Measurements from ENCODE around the gene ARHGAP9. TPM values are rescaled to one million over a fixed set of nuclear protein-coding genes. Genes with fewer than 3 reads are reported as not detected.
A peak's percentile ranks its signal among the peaks of the same experiment; 100 is the strongest.

The ARHGAP9 gene
- total and polyA plus RNA-seq, 2 of the 8 experiments (the other 6 are each of a cell fraction or from before 2014, with no cell fraction given): 3.2 to 6.0 TPM

GRCh38 chr12:57462251-57462911 lies 17.3 kb downstream of the ARHGAP9 start (continued):
- no peak for TF ChIP-seq SIX5 (IDR thresholded peaks at IDR 0.05; ENCODE audit: low read depth, low read length)
- TF ChIP-seq MAFK (IDR thresholded peaks at IDR 0.05; ENCODE audit: low read depth, low read length): no peak
- no peak for TF ChIP-seq SRF (IDR thresholded peaks at IDR 0.05; ENCODE audit: low read depth, low read length)
- TF ChIP-seq SP4 (IDR thresholded peaks at IDR 0.05; ENCODE audit: low read length): no peak
- no peak for TF ChIP-seq SP2 (IDR thresholded peaks at IDR 0.05; ENCODE audit: low read length)
- TF ChIP-seq CTCF (IDR thresholded peaks at IDR 0.05; ENCODE audit: control extremely low read depth in 1 of 3, insufficient read depth in 1 of 3, low read depth in 1 of 3, low read length in 3 of 3): peak in 2 of 3 experiments; percentile 97 to 98; a peak in 3 of 4 replicates
- no peak for TF ChIP-seq CBX8 (IDR thresholded peaks at IDR 0.05; ENCODE audit: borderline replicate concordance, low read depth, low read length)
- TF ChIP-seq EGR1 (IDR thresholded peaks at IDR 0.05; ENCODE audit: borderline replicate concordance, low read depth, low read length): 0 out of 2 replicates have a peak, but pooled peaks have one; percentile 28
- TF ChIP-seq ATF2 (IDR thresholded peaks at IDR 0.05; ENCODE audit: low read length): peak; percentile 28; the same call in 1 of the 2 replicates
- no peak for TF ChIP-seq FOSL1 (IDR thresholded peaks at IDR 0.05; ENCODE audit: insufficient read depth, low read depth, low read length)
- 0 out of 2 replicates have a peak, but pooled peaks have one; percentile 12 for TF ChIP-seq USF2 (IDR thresholded peaks at IDR 0.05; ENCODE audit: low read length)
- TF ChIP-seq TCF12 (IDR thresholded peaks at IDR 0.05; ENCODE audit: low read depth, low read length): peak; percentile 85; the same call in 1 of the 2 replicates
- peak; percentile 84 for TF ChIP-seq MAX (IDR thresholded peaks at IDR 0.05)
- TF ChIP-seq CHD2 (IDR thresholded peaks at IDR 0.05; ENCODE audit: low read length): no peak
- TF ChIP-seq GABPA (IDR thresholded peaks at IDR 0.05; ENCODE audit: borderline replicate concordance, insufficient read depth, low read length): no peak
- peak in 1 of 2 experiments; percentile 60; a peak in 2 of 3 replicates for TF ChIP-seq POLR2A (IDR thresholded peaks at IDR 0.05; ENCODE audit: control extremely low read depth in 1 of 2, low read depth in 2 of 2, low read length in 2 of 2)
- TF ChIP-seq ASH2L (IDR thresholded peaks at IDR 0.05; ENCODE audit: low read length): no peak
- no peak for TF ChIP-seq BCL11A (IDR thresholded peaks at IDR 0.05; ENCODE audit: low read depth in 2 of 2, low read length in 2 of 2)
- TF ChIP-seq TBP (IDR thresholded peaks at IDR 0.05; ENCODE audit: low read depth, low read length): peak; percentile 59; the same call in 1 of the 2 replicates
- TF ChIP-seq EZH2 (IDR thresholded peaks at IDR 0.05; ENCODE audit: low read depth, low read length, severe bottlenecking): no peak

Measured in H1 (cell line).